ENCODE results near the gene HAVCR1.
A peak's percentile ranks its signal among the peaks of the same experiment; 100 is the strongest.
"Not testable (repeated sequence)": the region's sequence is repeated elsewhere in the genome, so short reads cannot be mapped to it uniquely, and the experiment has no call there.

The HAVCR1 gene

GRCh38 chr5:157049605-157050004 lies 9.3 kb downstream of the HAVCR1 start:
- DNase-seq (ENCODE audit: low spot score), result no peak

- DNase-seq (ENCODE audit: low spot score), result no peak
Observed at GRCh38 chr5:157047898-157048297, 11.0 kb downstream of the HAVCR1 start.

GRCh38 chr5:157047016-157047415 lies 11.9 kb downstream of the HAVCR1 start:
- not testable (repeated sequence) for DNase-seq (ENCODE audit: low spot score)

- DNase-seq (ENCODE audit: low spot score), result no peak
Observed at GRCh38 chr5:157046041-157046440, 12.9 kb downstream of the HAVCR1 start.

- no peak for DNase-seq (ENCODE audit: low spot score)
Observed at GRCh38 chr5:157045601-157046000, 13.3 kb downstream of the HAVCR1 start.

- DNase-seq (ENCODE audit: low spot score), result no peak
Observed at GRCh38 chr5:157038568-157039187, 20.2 kb downstream of the HAVCR1 start.

- not testable (repeated sequence) for DNase-seq (ENCODE audit: low spot score)
Observed at GRCh38 chr5:157034106-157035072, 24.5 kb downstream of the HAVCR1 start.

GRCh38 chr5:157033071-157033583 lies 25.8 kb downstream of the HAVCR1 start:
- no peak for DNase-seq (ENCODE audit: low spot score)

GRCh38 chr5:157030692-157031091 lies 28.2 kb downstream of the HAVCR1 start:
- DNase-seq (ENCODE audit: low spot score), result no peak

- no peak for DNase-seq (ENCODE audit: low spot score)
Observed at GRCh38 chr5:157029457-157029856, 29.5 kb downstream of the HAVCR1 start.

GRCh38 chr5:157027663-157028062 lies 31.3 kb downstream of the HAVCR1 start:
- not testable (repeated sequence) for DNase-seq (ENCODE audit: low spot score)

- DNase-seq (ENCODE audit: low spot score), result peak; percentile 6
Observed at GRCh38 chr5:157026789-157027424, 32.0 kb downstream of the HAVCR1 start.

GRCh38 chr5:157025093-157025698 lies 33.7 kb downstream of the HAVCR1 start:
- DNase-seq (ENCODE audit: low spot score), result no peak

GRCh38 chr5:157024208-157024959 lies 34.5 kb downstream of the HAVCR1 start:
- DNase-seq (ENCODE audit: low spot score), result no peak

- DNase-seq (ENCODE audit: low spot score), result no peak
Observed at GRCh38 chr5:157022024-157022423, 36.9 kb downstream of the HAVCR1 start.

- no peak for DNase-seq (ENCODE audit: low spot score)
Observed at GRCh38 chr5:157020511-157021222, 38.2 kb downstream of the HAVCR1 start.

- no peak for DNase-seq (ENCODE audit: low spot score)
Observed at GRCh38 chr5:157020002-157020401, 38.9 kb downstream of the HAVCR1 start.

GRCh38 chr5:157014143-157014542 lies 44.8 kb downstream of the HAVCR1 start:
- DNase-seq (ENCODE audit: low spot score), result not testable (repeated sequence)

- no peak for DNase-seq (ENCODE audit: low spot score)
Observed at GRCh38 chr5:157006262-157006661, 52.7 kb downstream of the HAVCR1 start.

GRCh38 chr5:157004893-157005551 lies 53.9 kb downstream of the HAVCR1 start:
- no peak for DNase-seq (ENCODE audit: low spot score)
